Measurements from ENCODE around the gene DHDH. TPM values are rescaled to one million over a fixed set of nuclear protein-coding genes. Genes with fewer than 3 reads are reported as not detected.
A peak's percentile ranks its signal among the peaks of the same experiment; 100 is the strongest.

The DHDH gene
- total and polyA plus RNA-seq, 2 of the 13 experiments (the other 11 are each of a cell fraction or from before 2014, with no cell fraction given): 0.13 to 0.91 TPM

- TF ChIP-seq, protein P1, sequence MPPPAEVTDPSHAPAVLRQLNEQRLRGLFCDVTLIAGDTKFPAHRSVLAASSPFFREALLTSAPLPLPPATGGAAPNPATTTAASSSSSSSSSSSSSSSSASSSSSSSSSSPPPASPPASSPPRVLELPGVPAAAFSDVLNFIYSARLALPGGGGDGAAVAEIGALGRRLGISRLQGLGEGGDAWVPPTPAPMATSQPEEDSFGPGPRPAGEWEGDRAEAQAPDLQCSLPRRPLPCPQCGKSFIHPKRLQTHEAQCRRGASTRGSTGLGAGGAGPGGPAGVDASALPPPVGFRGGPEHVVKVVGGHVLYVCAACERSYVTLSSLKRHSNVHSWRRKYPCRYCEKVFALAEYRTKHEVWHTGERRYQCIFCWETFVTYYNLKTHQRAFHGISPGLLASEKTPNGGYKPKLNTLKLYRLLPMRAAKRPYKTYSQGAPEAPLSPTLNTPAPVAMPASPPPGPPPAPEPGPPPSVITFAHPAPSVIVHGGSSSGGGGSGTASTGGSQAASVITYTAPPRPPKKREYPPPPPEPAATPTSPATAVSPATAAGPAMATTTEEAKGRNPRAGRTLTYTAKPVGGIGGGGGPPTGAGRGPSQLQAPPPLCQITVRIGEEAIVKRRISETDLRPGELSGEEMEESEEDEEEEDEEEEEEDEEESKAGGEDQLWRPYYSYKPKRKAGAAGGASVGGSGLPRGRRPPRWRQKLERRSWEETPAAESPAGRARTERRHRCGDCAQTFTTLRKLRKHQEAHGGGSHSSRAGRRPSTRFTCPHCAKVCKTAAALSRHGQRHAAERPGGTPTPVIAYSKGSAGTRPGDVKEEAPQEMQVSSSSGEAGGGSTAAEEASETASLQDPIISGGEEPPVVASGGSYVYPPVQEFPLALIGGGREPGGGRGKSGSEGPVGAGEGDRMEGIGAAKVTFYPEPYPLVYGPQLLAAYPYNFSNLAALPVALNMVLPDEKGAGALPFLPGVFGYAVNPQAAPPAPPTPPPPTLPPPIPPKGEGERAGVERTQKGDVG (CRISPR knock-in tag; IDR thresholded peaks at IDR 0.05; ENCODE audit: borderline replicate concordance): peak; percentile 56; the same call in 1 of the 2 replicates
- TF ChIP-seq MIER2 (CRISPR knock-in tag; IDR thresholded peaks at IDR 0.05) (no peak; the same call in 1 of the 2 replicates), ZMAT3 (CRISPR knock-in tag; conservative IDR thresholded peaks at IDR 0.05) (no peak), TEF (CRISPR knock-in tag; IDR thresholded peaks at IDR 0.05) (no peak), ZNF263 (CRISPR knock-in tag; IDR thresholded peaks at IDR 0.05) (peak; percentile 100), ZSCAN25 (CRISPR knock-in tag; IDR thresholded peaks at IDR 0.05) (peak; percentile 71), ZNF562 (CRISPR knock-in tag; IDR thresholded peaks at IDR 0.05; ENCODE audit: borderline replicate concordance) (no peak), SP2 (CRISPR knock-in tag; IDR thresholded peaks at IDR 0.05) (peak; percentile 48; the same call in 1 of the 2 replicates), ZBTB2 (CRISPR knock-in tag; IDR thresholded peaks at IDR 0.05; ENCODE audit: low read depth) (peak; percentile 52; the same call in 1 of the 2 replicates), NFYB (CRISPR knock-in tag; IDR thresholded peaks at IDR 0.05) (peak; percentile 26; the same call in 1 of the 2 replicates), NFE2L1 (CRISPR knock-in tag; IDR thresholded peaks at IDR 0.05; ENCODE audit: borderline replicate concordance) (no peak), ATF1 (CRISPR knock-in tag; IDR thresholded peaks at IDR 0.05) (no peak), KMT2B (CRISPR knock-in tag; IDR thresholded peaks at IDR 0.05) (peak; percentile 59; the same call in 1 of the 2 replicates), NBN (conservative IDR thresholded peaks at IDR 0.05) (no peak), AHR (CRISPR knock-in tag; IDR thresholded peaks at IDR 0.05) (peak; percentile 70), CEBPB (IDR thresholded peaks at IDR 0.05; ENCODE audit: borderline replicate concordance, low read depth, low read length) (no peak), CC2D1A (CRISPR knock-in tag; IDR thresholded peaks at IDR 0.05) (no peak), JUN (CRISPR knock-in tag; IDR thresholded peaks at IDR 0.05) (no peak), BCL6 (CRISPR knock-in tag; IDR thresholded peaks at IDR 0.05) (peak; percentile 33; the same call in 1 of the 2 replicates), ZNF205 (CRISPR knock-in tag; IDR thresholded peaks at IDR 0.05) (peak; percentile 39; the same call in 1 of the 2 replicates), ARNTL (CRISPR knock-in tag; IDR thresholded peaks at IDR 0.05) (no peak), ZNF225 (CRISPR knock-in tag; IDR thresholded peaks at IDR 0.05) (peak; percentile 85)
- TF ChIP-seq, protein P2, sequence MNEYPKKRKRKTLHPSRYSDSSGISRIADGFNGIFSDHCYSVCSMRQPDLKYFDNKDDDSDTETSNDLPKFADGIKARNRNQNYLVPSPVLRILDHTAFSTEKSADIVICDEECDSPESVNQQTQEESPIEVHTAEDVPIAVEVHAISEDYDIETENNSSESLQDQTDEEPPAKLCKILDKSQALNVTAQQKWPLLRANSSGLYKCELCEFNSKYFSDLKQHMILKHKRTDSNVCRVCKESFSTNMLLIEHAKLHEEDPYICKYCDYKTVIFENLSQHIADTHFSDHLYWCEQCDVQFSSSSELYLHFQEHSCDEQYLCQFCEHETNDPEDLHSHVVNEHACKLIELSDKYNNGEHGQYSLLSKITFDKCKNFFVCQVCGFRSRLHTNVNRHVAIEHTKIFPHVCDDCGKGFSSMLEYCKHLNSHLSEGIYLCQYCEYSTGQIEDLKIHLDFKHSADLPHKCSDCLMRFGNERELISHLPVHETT (CRISPR knock-in tag; conservative IDR thresholded peaks at IDR 0.05): peak; percentile 52
Measured at GRCh38 chr19:48962029-48962848, 28.7 kb downstream of the DHDH start (continued).
